GM19025 (cell line): ENCODE results near the gene MAP1S.
"Not testable (repeated sequence)": the region's sequence is repeated elsewhere in the genome, so short reads cannot be mapped to it uniquely, and the experiment has no call there.

ENCODE experiments used
- ATAC-seq: cut with Tn5 transposase; IDR thresholded peaks from one replicate; pipeline ENCODE4 v1.9.1; 2021; ENCODE audit warnings: mild to moderate bottlenecking, low read depth, moderate library complexity; ENCODE audit not compliant: unreplicated experiment

MAP1S gene

GRCh38 chr19:17758515-17758914 lies 39.2 kb downstream of the MAP1S start:
- ATAC-seq = no peak

- no peak for ATAC-seq
Observed at GRCh38 chr19:17761148-17761547, 41.9 kb downstream of the MAP1S start.

- no peak for ATAC-seq
Observed at GRCh38 chr19:17762505-17763229, 43.4 kb downstream of the MAP1S start.

- no peak for ATAC-seq
Observed at GRCh38 chr19:17764348-17764747, 45.1 kb downstream of the MAP1S start.

GRCh38 chr19:17765069-17765618 lies 45.9 kb downstream of the MAP1S start:
- no peak for ATAC-seq

GRCh38 chr19:17766543-17767131 lies 47.4 kb downstream of the MAP1S start:
- no peak for ATAC-seq

GRCh38 chr19:17767559-17767958 lies 48.3 kb downstream of the MAP1S start:
- ATAC-seq = no peak

GRCh38 chr19:17770613-17771012 lies 51.3 kb downstream of the MAP1S start:
- no peak for ATAC-seq

GRCh38 chr19:17772172-17772571 lies 52.9 kb downstream of the MAP1S start:
- no peak for ATAC-seq

- ATAC-seq = no peak
Observed at GRCh38 chr19:17775245-17775927, 56.1 kb downstream of the MAP1S start.

- ATAC-seq = peak; percentile 76
Observed at GRCh38 chr19:17775991-17776803, 56.9 kb downstream of the MAP1S start.

GRCh38 chr19:17777840-17778239 lies 58.6 kb downstream of the MAP1S start:
- ATAC-seq = not testable (repeated sequence)

GRCh38 chr19:17778251-17778967 lies 59.1 kb downstream of the MAP1S start:
- no peak for ATAC-seq

- ATAC-seq = no peak
Observed at GRCh38 chr19:17778968-17779929, 60.0 kb downstream of the MAP1S start.

GRCh38 chr19:17780781-17781180 lies 61.5 kb downstream of the MAP1S start:
- no peak for ATAC-seq

GRCh38 chr19:17783721-17784120 lies 64.4 kb downstream of the MAP1S start:
- not testable (repeated sequence) for ATAC-seq
